T-helper 2 cell treated with Interferon-gamma antibody and Interleukin-4, amounts not matched to agents 100 ng/mL and 5 ng/mL, for 36 hours (primary cell): ENCODE measurements around the gene ANKHD1. TPM values are rescaled to one million over a fixed set of nuclear protein-coding genes. Genes with fewer than 3 reads are reported as not detected.
"Not testable (repeated sequence)": the region's sequence is repeated elsewhere in the genome, so short reads cannot be mapped to it uniquely, and the experiment has no call there.

Source experiments
- intact Hi-C: fragments of 100-400 bp; cut with micrococcal nuclease; formaldehyde crosslinking; loops from one replicate; pipeline ENCODE4 v1.15.1; 2023
- total RNA-seq: library from RNA; stranded (reverse); gene quantifications from 2 replicates; pipeline ENCODE4 v1.2.3, GENCODE V29; 2022

Gene ANKHD1
- total RNA-seq, 1 donor from 2014 or later = 128 TPM

DNA sequence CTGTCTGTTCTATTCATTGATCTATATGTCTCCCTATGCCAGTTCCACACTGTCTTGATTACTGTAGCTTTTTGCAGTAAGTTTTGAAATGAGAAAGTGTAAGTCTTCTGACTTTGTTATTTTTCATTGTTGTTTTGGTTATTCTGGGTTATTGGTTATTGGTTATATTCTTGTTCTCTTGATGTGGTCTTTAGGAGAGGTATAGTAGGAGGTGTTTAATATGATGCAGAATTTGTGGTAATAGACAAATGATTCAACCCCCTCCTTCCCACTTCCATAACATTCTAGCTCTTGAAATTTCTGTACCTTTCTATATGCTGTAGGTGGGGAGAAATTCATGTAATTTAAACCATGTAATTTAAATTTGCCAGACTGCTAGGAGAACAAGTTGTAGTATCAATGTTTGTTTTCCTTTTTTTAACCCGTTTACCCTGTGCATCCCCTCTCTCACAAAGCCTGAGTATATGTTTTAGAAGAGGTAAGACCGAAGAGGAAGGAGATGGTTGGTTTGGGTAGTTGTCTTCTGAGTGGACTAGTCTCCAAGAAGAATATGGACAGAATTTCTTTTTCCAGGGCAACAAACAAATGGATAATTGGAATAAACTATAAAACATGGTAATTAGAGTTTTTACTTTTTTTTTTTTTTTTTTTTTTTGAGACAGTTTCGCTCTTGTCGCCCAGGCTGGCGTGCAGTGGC lies 19.2 kb downstream of the ANKHD1 start:
- intact Hi-C loops = no loop called here

DNA sequence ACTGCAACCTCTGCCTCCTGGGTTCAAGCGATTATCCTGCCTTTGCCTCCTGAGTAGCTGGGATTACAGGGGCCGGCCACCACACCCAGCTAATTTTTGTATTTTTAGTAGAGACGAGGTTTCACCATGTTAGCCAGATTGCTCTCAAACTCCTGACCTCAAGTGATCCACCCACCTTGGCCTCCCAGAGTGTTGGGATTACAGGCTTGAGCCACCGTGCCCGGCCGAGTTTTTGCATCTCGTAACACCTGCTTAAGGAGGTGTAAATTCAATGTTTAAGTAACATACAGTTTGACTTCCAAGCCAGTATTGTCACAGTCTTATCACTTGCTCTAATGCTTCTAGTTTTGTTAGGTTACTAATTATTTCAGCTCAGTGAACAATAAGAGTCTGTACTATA lies 19.7 kb downstream of the ANKHD1 start:
- intact Hi-C loops = not testable (repeated sequence)

DNA sequence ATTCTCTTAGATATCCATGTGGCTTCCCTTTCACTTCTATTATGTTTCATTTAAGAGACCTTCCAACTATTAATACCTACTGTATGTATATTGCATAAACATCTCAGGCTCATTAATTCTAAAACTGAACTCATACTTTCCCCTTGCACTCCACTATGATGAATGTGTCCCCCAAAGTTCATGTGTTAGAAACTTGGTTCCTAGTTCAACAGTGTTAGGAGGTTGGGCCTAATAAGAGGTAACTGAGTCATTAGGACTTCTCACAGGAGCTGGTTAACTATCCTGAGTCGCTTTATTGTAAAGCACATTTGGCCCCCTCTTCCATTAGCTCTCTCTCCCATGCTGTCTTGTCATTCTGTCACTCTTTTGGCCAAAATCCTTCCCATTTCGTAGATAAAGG lies 22.0 kb downstream of the ANKHD1 start:
- intact Hi-C loops = no loop called here

DNA sequence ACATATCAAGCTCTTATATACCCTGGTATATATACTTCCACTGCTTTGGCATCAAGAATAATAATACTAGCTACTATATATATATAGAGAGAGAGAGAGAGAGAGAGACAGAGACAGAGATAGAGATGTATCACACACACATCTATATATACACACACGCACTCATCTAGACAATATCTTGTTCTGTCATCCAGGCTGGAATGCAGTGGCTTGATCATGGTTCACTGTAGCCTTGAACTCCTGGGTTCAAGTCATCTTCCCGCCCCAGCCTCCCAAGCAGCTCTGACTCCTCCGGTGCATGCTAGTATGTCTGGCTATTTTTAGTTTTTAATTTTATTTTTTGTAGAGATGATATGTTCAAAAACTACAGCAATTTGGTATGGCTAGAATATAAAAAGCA lies 22.5 kb downstream of the ANKHD1 start:
- intact Hi-C loops = no loop called here

DNA sequence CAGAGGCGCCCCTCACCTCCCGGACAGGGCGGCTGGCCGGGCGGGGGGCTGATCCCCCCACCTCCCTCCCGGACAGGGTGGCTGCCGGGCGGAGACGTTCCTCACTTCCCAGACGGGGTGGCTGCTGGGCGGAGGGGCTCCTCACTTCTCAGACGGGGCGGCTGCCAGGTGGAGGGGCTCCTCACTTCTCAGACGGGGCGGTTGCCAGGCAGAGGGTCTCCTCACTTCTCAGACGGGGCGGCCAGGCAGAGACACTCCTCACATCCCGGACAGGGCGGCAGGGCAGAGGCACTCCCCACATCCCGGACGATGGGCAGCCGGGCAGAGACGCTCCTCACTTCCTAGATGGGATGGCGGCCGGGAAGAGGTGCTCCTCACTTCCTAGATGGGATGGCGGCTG lies 26.1 kb downstream of the ANKHD1 start:
- intact Hi-C loops = not testable (repeated sequence)

DNA sequence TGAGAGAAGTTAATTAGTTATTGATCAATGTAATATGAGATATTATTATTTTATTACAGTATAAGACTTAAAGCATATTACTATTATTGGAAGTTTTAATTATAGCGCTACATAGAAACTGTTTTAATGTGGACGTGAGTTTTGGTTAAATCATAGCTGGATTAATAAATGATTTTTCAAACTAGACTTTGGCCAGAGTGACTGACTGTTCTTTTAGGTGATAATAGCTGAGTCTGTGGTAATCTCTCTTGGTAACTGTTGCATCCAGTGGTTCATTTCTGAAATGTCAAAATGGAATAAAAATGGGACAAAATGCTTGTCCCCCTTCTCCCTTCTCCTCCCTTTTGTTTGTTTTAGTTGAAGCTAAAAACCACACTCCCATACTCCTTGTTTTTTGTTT lies 28.1 kb downstream of the ANKHD1 start:
- intact Hi-C loops = no loop called here

DNA sequence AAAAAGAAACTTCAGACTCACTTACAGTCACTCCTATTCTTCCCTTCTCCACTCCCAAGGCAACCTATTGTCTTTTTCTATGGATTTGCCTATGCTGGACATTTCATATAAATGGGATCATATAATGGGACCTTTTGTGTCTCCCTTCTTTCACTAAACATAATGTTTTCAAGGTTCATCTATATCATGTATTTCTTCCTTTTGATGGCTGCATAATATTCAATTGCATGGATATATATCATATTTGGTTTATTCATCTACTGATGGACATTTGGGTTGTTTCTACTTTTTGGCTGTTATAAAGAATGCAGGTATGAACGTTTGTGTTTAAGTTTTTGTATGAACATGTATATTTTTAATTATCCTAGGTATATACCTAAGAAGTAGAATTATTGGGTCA lies 30.6 kb downstream of the ANKHD1 start:
- intact Hi-C loops = no loop called here

DNA sequence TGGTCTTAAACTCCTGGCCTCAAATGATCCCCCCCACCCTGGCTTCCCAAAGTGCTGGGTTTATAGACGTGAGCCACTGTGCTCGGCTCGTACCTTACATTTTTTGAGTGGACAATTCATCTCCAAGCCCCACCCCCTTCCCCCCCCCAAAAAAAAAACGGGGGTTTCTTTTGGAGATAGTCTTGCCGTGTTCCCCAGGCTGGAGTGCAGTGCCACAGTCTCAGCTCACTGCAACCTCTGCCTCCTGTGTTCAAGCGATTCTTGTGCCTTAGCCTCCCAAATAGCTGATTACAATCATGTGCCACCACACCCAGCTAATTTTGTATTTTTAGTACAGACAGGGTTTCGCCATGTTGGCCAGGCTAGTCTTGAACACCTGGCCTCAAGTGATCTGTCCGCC lies 31.3 kb downstream of the ANKHD1 start:
- intact Hi-C loops = no loop called here

DNA sequence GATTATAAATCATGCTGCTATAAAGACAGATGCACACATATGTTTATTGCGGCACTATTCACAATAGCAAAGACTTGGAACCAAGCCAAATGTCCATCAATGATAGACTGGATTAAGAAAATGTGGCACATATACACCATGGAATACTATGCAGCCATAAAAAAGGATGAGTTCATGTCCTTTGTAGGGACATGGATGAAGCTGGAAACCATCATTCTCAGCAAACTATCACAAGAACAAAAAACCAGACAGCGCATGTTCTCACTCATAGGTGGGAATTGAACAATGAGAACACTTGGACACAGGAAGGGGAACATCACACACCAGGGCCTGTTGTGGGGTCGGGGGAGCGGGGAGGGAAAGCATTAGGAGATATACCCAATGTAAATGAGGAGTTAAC lies 55.7 kb downstream of the ANKHD1 start:
- intact Hi-C loops = not testable (repeated sequence)

DNA sequence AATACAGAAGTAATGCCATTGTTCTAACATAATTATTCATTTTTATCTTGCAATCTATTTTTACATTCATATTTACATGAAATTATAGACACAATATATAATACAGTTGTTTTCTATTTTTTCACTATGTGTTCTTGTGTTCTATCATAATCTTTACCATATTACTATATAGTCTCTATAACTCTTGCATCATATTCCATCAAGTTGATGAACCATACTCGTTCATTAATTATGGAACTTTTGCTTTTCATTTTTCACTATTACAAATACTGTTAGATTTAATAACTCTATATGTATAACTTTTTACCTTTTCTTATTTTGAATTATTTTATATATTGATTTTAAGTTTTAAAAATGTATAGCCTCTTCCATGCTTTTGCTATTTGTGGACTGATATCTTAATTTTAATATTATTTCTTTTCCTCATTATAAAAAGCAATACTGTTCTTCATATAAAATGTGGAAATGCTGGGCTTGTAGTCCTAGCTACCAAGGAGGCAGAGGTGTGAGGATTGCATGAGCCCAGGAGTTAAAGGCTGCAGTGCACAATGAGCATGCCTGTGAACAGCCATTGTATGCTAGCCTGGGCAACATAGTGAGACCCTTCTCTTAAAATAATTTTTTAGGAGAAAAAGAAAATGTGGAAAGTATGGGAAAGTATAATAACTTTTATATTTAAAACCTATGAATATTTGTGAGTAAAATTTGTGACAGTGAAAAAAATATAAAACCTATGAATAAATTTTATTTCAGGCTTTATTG lies 65.5 kb downstream of the ANKHD1 start:
- intact Hi-C loops = no loop called here

DNA sequence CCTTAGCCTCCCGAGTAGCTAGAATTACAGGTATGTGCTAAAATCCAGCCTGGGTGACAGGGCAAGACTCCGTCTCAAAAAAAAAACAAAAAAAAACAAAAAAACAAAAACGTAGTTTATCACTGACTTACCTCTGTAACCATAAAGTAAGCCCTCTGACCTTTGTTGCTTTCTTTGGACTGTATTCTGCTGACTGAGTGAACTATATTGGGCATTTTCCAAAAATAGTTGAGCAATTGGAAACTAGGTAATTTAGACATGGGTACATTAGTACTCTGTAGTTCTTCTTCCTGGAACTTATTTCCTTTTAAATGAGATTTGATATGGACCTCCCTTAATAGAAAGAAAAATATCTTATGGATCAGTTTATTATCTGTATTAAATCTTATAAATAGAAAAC lies 66.6 kb downstream of the ANKHD1 start:
- intact Hi-C loops = no loop called here

DNA sequence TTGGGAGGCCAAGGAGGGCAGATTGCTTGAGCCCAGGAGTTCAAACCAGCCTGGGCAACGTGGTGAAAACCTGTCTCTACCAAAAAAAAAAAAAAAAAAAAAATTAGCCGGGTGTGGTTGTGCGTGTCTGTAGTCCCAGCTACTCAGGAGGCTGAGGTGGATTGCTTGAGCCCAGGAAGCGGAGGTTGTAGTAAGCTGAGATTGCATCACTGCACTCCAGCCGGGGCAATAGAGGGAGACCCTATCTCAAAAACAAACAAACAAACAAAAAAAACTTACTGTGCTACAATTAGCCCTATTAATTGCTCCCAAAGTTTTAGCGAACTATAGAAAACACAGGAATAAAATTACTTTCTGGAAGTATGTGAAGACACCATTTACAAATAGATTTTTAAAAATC lies 67.6 kb downstream of the ANKHD1 start:
- intact Hi-C loops = no loop called here

DNA sequence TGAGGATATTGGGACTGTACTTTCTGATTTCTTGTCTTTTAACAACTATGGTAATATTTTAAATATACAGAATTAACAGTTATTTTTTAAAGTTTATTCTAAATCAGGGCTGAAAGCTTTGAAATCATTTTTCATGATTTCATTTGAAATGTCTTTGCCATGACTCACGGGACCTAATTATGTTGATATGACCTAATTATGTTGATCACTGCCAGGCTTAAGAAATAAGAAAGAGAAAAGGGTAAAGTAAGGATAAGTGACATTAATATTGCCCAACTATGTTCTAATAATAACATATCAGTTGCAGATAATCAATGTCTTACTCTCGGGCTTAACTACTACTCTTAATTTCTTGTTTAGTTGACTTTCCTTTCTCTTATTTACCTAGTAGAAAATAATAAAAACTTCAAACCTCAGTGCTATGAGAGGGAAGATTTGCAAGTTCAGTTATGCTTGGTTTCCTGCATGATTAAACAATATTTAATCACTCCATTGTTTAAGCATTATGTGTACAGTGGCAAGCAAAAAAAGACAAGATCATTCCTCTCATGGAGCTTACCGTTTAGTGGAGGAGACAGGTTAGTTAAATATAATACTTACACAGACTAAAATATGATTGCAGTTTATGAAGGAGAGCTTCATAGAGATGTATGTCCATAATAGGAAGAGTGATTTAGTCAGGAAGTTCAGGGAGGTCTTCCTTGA lies 78.8 kb downstream of the ANKHD1 start:
- intact Hi-C loops = no loop called here

DNA sequence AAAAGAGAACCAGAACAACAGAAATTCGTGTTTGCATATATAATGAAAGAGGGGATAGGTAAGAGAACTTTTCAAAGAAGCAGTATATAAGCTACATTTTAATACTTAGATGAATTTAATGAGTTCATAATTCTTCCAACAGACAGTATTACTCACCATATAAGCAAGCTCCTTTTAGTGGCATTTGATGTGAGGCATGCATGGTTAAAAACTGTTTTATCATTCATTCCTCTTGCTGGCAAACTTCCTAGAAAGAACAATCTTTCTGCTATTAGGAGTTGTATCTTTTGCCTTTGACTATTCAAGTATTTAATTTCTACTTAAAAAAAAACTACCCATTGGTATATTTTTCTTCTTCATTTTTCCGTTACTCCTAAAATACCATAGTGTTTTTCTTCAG lies 80.1 kb downstream of the ANKHD1 start:
- intact Hi-C loops = no loop called here

DNA sequence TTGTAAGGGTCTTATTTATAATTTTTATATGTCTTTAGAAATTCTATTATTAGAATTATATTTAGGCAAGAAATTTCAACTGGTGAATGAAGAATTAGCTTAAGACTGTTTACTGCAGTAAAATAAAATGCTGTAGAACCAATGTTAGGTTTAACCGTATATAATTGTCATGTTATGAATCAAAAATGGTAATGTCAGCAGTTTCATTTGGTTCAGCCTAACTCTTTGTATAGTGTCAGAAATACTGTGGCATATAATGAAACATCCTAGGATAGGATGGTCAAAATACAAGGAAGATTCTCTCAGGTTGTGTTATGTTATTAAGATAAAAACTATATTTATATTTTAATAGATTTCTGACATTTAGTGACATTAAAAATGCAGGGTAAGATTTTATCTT lies 81.4 kb downstream of the ANKHD1 start:
- intact Hi-C loops = no loop called here

DNA sequence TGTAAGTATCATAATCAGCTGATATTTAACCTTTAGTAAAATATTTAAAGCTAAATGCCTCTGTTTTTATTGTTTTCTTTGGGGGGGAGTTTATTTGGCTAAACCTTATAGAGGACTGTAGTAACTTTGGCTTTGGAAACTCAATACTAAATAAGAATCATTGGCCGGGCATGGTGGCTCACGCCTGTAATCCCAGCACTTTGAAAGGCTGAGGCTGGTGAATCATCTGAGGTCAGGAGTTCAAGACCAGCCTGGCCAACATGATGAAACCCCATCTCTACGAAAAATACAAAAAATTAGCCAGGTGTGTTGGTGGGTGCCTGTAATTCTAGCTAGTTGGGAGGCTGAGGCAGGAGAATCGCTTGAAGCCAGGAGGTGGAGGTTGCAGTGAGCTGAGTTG lies 86.5 kb downstream of the ANKHD1 start:
- intact Hi-C loops = not testable (repeated sequence)

DNA sequence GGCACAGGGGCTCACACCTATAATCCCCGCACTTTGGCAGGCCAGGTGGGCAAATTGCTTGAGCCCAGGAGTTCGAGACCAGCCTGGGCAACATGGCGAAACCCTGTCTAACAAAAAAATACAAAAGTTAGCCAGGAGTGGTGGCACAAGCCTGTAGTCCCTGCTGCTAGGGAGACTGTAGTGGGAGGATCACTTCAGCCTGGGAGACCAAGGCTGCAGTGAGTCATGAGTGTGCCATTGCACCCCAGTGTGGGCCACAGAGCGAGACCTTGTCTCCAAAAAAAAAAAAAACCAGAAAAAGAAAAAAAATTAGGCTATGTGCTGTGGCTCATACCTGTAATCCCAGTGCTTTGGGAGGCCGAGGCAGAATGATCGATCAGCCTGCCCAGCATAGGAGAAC lies 87.3 kb downstream of the ANKHD1 start:
- intact Hi-C loops = no loop called here

DNA sequence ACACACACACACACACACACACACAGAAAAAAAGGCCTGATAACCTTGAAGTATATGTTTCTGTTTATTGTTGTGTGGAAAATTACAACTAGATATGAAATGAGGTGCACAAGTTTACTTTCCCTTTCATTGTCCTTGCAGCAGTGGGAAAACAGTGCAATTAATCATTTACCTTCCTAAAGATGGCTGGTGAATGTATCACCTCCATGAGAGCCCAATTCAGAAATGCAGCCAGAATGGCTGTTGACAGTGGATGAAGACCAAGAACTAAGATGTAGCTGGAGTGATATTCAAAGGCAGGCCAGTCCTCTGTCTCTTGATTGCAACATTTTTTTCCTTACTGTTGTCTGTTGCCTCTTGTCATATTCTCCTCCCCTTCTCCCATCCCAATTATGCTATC lies 96.3 kb downstream of the ANKHD1 start:
- intact Hi-C loops = no loop called here

DNA sequence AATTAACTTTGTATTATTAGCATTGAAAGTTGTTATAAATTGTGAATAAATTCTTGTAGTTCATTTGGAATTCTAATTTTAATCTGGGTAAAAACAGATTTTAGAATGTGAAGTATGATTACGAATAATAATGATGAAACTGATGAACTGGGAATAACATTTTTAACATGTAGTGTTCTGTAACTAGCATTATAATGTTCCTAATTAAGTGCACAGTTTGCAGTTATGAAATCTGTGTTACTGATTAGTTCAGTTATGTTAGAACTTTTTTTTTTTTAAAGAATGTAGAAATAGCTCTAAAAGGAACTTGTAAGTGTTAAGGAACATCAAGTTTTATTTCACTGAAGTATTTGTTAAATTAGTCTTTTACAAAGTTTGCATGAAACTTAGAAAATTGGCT lies 97.0 kb downstream of the ANKHD1 start:
- intact Hi-C loops = no loop called here

DNA sequence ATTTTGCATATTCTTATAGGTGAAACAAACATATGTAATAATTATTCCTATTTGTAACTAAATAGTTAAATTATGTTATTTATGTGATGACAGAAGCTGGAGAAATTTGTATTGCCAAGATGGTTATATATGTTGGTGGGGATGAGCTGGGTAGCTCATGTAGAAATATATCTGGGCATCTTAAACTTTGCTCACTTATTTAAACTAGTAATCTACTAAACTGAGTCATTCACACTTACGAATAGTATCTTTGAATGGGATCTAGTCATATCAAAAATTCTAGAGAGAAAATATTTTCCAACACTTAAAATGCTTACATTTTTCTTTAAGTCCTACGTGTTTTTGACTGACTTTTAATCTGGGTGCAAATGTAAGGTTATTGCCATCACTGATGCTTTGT lies 101.2 kb downstream of the ANKHD1 start:
- intact Hi-C loops = loop anchor here (1.0 kb wide), 1 partner anchor 25 kb away; no protein-coding TSS in a partner anchor

DNA sequence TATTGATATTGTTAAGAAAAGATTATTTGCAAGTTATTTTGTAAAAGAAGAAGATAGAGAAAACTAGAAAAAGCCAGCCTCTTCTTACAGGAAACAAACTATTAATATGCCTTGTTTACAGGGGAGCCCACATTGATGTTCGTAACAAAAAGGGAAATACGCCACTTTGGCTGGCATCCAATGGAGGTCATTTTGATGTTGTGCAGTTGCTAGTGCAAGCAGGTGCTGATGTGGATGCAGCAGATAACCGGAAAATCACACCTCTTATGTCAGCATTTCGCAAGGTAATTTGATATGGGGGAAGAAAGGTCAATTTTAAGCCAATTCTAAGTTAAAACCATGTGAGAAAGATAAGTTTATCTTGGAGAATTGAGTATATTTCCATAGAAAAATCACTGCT lies 108.3 kb downstream of the ANKHD1 start:
- intact Hi-C loops = no loop called here

DNA sequence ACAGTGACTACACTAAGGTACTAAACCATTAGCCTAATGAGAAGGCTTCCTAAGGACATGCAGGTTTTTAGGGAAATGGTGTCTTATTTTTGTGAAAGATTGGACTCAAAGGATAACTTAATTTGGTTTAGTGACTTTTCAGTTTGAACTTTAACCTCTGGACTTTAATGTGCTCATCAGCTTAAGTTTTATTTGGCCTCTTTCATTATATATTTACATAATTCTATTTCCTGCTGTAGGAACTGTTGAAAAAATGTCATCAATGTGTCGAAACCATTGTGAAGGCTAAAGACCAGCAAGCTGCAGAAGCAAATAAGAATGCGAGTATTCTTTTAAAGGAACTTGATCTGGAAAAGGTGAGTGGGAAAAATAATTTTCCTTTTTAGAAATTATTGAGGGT lies 111.5 kb downstream of the ANKHD1 start:
- intact Hi-C loops = no loop called here
